Bronchial epithelial cell (primary cell): ENCODE measurements around the gene ARRDC3. TPM values are rescaled to one million over a fixed set of nuclear protein-coding genes. Genes with fewer than 3 reads are reported as not detected.

Experiments
- DNase-seq: peaks from one replicate; pipeline ENCODE4 v3.0.0-alpha.2; 2010; ENCODE audit warnings: low read depth
- FAIRE-seq: peaks from 2 replicates; lab custom pipeline; 2011; peaks lifted over from hg19 to GRCh38; lab: Jason Lieb, UNC
- H3K27me3 ChIP-seq: 2 replicates; pipeline ENCODE4 v1.5.1; 2011; ENCODE audit warnings: low read length; ENCODE audit not compliant: control insufficient read depth, insufficient read depth
- H3K36me3 ChIP-seq: 2 replicates; pipeline ENCODE4 v1.5.1; 2011; ENCODE audit warnings: low read length; ENCODE audit not compliant: control insufficient read depth, insufficient read depth
- H3K4me3 ChIP-seq: 2 replicates; pipeline ENCODE4 v1.5.1; 2011; ENCODE audit warnings: mild to moderate bottlenecking, low read depth, low read length, control low read depth
- total RNA-seq: library from RNA; depleted of rRNA; stranded (reverse); fragments of >200 nt; gene quantifications from 2 replicates; pipeline ENCODE4 v1.2.1, GENCODE V29; 2014
- TF ChIP-seq, protein P1 (sequence below): IDR thresholded peaks from 2 replicates; pipeline ENCODE4 v1.5.1; 2011; ENCODE audit warnings: mild to moderate bottlenecking, moderate library complexity, low read length, control low read depth, inconsistent platforms; ENCODE audit not compliant: insufficient read depth, severe bottlenecking

Gene ARRDC3, protein sequence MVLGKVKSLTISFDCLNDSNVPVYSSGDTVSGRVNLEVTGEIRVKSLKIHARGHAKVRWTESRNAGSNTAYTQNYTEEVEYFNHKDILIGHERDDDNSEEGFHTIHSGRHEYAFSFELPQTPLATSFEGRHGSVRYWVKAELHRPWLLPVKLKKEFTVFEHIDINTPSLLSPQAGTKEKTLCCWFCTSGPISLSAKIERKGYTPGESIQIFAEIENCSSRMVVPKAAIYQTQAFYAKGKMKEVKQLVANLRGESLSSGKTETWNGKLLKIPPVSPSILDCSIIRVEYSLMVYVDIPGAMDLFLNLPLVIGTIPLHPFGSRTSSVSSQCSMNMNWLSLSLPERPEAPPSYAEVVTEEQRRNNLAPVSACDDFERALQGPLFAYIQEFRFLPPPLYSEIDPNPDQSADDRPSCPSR
- 70.3 and 125 TPM in 2 replicates for total RNA-seq

DNA sequence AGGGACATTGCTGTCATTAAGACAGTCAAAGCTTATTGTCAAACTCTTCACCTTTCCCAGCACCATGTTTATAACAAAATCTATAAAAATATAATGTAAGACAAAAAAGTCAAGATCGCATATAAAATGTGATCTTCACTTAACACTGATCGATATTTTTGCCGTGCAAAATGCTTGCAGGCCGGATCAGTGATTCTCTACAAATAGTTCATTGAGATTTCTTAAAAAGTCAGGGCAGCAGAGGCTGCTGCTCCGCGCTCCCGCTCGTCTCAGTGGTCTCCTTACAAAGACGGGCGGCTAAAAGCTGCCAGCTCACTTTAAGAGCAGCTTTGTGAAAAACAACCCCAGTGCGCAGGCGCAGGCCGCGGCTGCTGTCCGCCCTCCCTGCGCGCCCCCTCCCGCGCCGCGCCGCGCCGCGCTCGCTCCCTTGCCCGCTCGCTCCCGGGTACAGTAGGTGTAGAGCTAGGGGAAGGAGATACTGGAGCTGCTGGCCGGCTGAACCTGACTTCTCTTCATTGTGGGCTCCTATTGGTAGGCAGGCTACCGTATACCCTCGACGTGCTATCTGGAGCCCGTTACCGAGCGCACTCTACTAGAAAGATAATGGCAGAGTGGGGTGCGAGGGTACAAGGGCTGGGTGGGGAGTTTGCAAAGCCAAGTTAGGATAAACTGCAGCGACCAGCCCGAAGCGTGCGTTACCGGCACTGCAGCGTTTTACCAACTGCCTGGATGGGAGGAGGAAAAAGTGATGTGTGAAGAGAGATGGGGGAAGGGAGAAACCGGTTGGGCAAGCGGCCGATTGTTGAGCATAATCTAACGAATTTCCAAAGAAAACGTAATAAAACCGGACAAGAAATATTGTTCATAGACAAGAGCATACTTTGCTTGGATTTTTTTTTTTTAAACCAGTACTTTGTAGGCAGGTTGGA is at the start of gene ARRDC3:
Gene ARRDC3 (minus strand): TSS at position 291 of the 929 bp plus-strand sequence. CDS start 225 bp downstream, at position 66.
- TF ChIP-seq, protein P1, sequence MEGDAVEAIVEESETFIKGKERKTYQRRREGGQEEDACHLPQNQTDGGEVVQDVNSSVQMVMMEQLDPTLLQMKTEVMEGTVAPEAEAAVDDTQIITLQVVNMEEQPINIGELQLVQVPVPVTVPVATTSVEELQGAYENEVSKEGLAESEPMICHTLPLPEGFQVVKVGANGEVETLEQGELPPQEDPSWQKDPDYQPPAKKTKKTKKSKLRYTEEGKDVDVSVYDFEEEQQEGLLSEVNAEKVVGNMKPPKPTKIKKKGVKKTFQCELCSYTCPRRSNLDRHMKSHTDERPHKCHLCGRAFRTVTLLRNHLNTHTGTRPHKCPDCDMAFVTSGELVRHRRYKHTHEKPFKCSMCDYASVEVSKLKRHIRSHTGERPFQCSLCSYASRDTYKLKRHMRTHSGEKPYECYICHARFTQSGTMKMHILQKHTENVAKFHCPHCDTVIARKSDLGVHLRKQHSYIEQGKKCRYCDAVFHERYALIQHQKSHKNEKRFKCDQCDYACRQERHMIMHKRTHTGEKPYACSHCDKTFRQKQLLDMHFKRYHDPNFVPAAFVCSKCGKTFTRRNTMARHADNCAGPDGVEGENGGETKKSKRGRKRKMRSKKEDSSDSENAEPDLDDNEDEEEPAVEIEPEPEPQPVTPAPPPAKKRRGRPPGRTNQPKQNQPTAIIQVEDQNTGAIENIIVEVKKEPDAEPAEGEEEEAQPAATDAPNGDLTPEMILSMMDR, result peak; percentile 7

DNA sequence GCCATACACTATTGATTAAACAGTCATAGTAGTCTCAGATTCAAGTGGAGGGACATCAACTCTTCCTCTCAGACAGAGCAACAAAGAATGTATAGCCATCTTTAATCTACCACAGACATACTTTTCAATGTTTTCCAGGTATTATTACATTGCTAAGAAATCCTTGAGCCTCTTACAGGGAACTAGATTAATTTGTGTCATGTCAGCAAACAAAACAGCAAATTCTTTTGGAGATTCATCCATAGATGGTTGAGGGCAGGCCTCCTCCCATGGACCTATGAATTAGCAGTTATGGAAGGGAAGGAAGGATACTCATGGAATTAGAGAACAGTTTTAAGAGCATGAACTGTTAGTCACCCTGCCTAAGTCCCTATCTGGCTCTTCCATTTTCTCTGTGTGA is 47.8 kb upstream of the ARRDC3 start:
- TF ChIP-seq, protein P1, result no peak
- no peak for FAIRE-seq

More for the DNA sequence above, at the start of gene ARRDC3:
- no peak for FAIRE-seq
- peak within 1 kb of the TSS; percentile 71 for H3K4me3 ChIP-seq
- H3K36me3 ChIP-seq, result no peaks in the 10 kb centered on the region
- no peaks in the 10 kb centered on the region for H3K27me3 ChIP-seq
- peak; percentile 87 for DNase-seq

DNA sequence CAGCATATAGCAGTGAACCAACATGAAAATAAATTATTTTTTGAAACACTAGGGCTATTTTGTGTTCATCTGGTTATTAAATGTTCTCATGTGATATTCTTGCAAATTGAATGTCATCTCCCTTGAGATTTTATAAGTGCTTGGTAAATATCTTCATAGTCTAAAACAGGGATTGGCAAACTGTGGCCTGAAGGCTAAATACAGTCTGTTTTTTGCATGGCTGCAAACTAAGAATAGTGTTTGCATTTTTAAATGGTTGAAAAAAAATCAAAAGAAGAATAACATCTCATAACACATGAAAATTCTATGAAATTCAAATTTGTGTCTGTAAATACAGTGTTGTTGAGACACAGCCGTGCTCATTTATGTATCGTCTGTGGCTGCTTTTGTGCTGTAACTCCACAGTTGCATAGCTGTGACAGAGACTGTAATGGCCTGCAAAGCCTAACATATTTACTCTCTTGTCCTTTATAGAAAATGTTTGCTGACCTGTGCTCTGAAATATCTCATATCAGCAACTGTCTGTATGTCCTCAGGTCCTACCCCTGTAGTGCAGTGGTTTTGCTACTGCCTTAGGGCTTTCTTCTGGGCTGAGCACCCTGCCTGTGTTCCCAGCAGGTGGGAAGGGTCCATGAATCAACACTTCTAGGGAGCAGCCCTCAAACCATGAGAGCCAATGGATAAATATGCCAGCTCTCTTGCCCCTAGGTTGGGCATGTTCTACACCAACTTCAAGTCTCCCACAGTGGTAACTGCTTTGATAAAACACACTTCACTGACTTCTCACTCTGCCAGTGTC is 41.7 kb upstream of the ARRDC3 start:
- no peaks in the 10 kb centered on the region for H3K27me3 ChIP-seq
- FAIRE-seq, result no peak
- H3K36me3 ChIP-seq, result no peaks in the 10 kb centered on the region
- H3K4me3 ChIP-seq, result no peak overlapping the region
- TF ChIP-seq, protein P1, result no peak
- DNase-seq, result no peak

More for the DNA sequence above, 47.8 kb upstream of the ARRDC3 start:
- Histone ChIP-seq H3K36me3 (no peaks in the 10 kb centered on the region), H3K27me3 (no peaks in the 10 kb centered on the region), H3K4me3 (no peak overlapping the region)
- no peak for DNase-seq

DNA sequence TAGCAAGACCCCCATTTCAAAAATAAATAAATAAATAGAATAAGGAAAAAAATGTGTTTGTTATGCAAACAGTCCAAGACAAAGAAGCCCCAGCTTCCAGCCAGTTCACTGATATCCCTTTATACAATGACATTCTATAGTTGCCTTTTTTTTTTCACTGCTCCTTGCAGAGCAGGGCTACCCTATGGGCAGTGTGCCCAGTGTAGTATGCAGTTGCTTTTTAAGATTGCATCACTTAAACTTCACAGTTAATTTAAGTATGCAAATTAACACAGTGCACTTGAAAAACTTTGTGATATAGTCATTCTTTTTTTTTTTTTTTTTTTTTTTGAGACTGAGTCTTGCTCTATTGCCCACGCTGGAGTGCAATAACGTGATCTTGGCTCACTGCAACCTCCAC is 40.8 kb upstream of the ARRDC3 start:
- peak; percentile 7 for DNase-seq
- no peak for FAIRE-seq
- Histone ChIP-seq H3K27me3 (no peaks in the 10 kb centered on the region), H3K36me3 (no peaks in the 10 kb centered on the region), H3K4me3 (no peak overlapping the region)
- TF ChIP-seq, protein P1, result no peak

DNA sequence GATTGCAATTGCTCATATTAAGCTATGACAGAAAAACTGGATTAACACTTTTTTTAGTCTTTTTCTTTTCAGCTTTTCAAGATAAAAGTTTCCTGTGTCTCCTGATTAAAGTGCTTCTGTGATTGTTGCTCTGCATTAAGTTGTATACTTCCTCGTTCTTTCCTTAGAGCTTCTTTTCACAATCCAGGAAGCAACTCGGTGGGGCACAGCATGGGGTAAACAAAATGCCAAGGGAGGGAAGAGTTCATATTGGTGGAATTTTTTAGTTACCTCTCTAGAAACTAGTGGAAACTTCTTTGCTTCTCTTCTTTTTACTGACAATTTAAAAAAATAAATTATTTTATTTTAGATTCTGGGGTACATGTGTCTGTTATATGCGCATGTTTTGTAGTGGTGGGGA is 37.8 kb upstream of the ARRDC3 start:
- H3K4me3 ChIP-seq, result no peak overlapping the region
- no peaks in the 10 kb centered on the region for H3K27me3 ChIP-seq
- FAIRE-seq, result no peak
- TF ChIP-seq, protein P1, result no peak
- no peak for DNase-seq
- H3K36me3 ChIP-seq, result no peaks in the 10 kb centered on the region
